Endometrium (tissue), 2 donors: Measurements from ENCODE around the gene NELFA.

Source experiments
- FAIRE-seq: peaks from 2 replicates; lab custom pipeline; 2012; peaks lifted over from hg19 to GRCh38; lab: Jason Lieb, UNC
- donor health status: control.
- donor health status: control.

NELFA gene

DNA sequence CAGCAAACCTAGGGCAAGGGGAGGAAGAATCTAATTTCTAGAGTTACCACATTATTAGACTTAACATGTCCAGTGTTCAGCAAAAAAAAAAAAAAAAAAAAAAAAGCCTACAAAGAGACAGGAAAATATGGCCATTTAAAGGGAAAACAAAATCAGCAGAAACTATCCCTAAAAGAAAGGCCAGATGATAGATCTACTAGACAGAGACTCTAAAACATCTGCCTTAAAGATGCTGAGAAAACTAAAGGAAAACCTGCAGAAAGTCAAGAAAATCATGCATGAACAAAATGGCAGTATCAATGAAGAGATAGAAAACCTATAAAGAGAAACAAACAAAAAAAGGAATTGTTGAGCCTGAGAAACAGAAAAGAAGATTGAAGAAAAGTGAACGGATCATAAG is 43.8 kb downstream of the NELFA start:
- FAIRE-seq = no peak

DNA sequence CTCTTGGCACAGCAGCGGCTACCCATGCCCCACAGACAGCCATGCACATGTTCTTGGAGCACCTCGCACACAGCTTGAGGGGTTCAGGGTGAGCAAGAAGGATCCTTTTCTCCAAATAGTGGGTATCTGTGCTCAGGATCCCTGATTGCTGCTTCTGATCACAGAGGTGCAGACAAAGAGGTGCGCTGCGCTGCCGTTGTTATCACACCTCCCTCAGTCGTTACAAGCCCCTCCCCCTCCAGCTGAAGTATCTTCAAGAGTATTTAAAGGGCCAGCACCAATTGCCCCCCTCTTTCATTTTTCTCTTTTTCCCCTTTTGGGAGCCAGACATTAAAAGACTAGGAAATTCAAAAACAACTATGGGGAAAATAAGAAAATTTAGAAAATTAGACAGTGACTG is 44.3 kb downstream of the NELFA start:
- no peak for FAIRE-seq

DNA sequence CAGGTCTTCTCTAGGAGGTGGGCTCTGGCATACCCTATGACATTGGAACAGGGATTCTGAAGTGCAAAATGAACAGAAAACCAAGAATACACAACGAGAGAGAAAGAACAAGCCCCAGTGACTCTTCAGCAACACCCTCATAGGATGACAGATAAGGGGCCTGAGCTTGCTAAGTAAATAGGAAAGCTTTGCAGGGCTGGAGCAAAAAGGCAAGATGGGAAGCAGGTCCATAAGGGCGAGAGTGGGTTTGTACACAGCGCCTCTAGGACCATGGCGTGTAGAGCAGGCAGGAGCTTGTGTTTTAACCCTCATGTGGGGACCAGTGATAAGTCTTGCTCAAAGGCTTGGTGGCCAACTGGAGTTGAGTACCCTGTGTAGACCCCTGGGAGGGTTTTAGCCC is 45.8 kb downstream of the NELFA start:
- no peak for FAIRE-seq

DNA sequence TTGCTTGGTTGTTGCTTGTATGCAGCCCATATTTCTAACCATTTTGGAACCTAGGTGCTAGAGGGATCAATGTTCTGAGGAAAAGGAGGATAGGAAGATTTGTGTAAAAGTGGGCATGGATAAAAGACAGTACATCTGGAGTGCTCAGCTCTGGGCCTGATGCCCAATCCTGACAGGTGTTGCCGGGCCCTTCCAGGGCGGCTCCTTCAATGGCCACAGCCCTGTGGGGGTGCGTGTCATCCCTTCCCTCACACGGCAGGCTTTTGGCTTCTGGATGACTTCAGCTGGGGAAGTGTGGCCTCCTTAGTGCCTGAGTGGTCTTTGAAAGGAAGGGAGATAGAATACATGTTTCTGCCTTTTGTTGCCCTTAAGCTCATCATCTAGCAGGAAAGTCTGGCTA is 47.2 kb downstream of the NELFA start:
- no peak for FAIRE-seq

DNA sequence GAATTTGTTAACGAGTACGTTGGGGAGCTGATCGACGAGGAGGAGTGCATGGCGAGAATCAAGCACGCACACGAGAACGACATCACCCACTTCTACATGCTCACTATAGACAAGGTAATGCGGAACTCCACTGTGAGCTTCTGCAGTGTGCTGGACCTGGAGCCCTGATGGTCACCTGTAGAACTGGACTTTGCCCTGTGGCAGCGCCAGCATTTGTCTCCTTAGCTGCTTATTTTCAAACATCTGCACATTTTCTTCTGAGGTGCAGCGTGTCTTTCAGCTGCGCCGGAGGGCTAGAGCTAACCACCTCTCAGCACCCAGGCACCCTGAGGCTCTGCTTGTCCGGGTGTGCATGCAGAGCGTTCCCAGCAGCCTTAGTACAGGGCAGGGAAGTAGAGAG is 47.7 kb downstream of the NELFA start:
- FAIRE-seq = no peak

DNA sequence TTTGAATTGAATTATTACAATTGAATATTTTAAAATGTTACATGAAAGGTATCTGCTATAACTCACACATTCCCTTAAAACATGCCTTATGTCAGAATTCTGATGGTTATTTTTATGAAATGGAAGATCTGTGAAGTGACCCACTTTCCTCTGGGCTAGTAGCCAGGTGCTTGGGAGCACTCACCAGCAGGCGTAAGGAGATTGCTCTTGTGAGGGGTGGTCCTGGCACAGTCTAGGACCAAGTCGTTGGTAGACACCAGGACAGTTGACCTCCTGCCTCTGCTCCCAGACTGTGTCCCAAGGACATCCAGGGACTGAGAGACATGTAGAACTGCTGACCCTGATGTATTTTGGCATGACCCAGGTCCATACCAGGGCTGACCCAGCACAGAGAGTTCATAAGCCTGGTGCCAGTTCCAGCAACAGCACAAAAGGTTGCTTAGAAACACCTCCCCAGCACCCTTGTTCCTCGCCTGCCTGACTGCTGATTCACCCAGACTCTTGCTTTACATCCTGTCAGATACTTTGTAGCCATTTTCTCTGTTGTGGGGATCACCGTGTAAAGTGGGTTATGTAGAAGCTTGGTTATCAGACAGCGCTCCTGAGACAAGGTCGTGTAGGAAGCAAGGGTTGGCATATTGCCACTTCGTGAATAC is 48.5 kb downstream of the NELFA start:
- FAIRE-seq = no peak

DNA sequence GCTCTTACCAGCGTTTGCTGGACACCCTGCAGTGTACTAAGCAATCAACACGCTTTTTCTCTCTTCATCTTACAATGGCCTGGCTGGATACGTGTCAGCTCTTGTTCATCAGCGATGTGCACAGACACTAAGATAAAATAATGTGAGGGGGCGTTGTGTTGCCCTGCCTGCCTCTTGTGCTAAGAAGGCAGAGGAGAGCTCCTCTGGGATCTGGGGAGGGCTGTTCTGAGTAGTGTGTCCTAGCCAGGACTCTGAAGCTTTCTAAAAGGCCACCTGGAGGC is 49.7 kb downstream of the NELFA start:
- no peak for FAIRE-seq

DNA sequence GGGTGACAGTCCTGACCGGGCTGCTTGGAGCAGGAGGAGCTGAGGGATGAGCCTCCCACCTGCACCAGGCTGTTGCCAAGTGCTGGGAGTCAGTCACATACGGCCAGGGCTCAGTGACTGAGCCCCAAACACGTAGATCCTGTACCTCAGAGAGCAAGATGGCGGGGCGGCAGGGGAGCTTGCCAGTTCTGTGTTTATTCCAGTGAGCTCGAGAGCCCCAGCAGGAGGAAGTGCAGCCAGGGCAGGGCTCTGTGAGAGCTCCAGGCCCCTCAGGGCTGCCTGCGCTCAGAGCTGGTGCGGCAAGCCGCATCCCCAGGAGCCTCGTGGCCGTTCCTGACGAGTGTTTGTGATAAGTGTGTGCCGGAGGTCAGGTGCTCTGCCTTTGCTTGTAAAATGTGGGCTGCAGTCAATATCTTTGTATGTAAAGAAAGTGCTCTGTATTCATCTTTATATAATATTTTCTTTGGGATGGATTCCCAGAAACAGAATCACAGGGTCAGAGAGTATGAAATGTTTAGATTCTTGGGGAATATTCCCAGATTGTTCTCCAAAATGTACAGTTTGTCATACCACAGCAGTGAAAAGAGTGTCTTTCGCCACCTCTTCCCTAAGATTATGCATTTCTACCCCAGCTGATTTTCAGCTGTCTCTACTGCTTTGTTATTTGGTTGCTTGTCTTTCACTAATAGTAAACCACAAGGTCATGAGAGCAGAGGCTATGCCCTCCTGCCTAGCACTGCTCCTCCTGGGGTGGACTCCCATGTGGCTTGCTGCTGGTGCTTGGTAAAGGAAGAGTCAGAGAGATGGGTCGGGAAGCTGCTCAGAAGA is 50.3 kb downstream of the NELFA start:
- no peak for FAIRE-seq

DNA sequence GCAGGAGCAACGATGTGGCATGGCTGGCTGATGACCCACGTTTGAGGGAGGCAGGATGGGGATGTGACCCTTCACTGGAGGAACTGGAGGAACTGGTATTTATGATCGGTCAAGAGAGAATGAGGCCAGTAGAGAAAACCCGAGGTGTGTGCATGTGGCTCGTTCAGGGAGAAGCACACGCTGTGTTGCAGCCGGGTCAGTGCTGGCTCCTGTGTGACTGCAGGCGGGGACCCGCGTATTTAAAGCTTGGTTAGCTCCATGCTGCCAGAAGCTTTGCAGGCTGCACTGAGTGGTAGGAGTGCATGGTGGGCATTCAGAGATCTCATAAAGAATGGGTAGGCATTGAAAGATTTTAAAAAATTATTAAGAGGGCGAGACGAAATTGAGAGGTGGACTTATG is 52.1 kb downstream of the NELFA start:
- no peak for FAIRE-seq

DNA sequence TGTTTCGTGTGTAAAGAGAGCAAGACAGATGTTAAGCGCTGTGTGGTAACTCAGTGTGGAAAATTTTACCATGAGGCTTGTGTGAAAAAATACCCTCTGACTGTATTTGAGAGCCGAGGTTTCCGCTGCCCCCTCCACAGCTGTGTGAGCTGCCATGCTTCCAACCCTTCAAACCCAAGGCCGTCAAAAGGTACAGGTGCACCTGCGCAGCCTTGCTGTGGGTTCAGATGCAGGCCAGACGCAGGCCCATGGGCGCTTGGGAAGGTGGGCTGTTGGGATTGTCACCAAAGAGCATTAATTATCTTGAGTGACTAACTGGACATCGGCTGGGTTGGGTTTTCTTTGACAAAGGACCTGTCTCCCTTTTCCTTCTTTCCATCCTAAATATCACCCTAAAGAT is 55.4 kb downstream of the NELFA start:
- no peak for FAIRE-seq

DNA sequence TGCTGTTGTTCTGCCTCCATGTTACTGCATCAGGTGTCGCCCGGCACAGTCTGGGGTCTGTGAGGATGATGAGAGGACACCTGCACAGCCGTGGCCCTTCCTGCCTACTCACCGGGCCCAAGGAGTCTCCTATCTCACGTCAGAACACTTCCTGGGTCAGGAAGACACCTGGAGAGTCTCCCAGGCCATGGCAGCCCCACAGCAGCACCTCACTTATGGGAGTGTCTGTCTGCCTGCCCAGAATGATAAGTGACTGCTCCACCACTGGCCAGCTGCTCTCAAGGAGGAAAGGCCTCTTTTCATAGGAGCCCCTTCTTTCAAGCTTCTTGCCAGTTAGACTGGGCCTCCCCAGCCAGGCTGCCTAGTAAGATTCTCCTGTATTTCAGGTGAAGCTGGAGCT is 56.1 kb downstream of the NELFA start:
- no peak for FAIRE-seq

DNA sequence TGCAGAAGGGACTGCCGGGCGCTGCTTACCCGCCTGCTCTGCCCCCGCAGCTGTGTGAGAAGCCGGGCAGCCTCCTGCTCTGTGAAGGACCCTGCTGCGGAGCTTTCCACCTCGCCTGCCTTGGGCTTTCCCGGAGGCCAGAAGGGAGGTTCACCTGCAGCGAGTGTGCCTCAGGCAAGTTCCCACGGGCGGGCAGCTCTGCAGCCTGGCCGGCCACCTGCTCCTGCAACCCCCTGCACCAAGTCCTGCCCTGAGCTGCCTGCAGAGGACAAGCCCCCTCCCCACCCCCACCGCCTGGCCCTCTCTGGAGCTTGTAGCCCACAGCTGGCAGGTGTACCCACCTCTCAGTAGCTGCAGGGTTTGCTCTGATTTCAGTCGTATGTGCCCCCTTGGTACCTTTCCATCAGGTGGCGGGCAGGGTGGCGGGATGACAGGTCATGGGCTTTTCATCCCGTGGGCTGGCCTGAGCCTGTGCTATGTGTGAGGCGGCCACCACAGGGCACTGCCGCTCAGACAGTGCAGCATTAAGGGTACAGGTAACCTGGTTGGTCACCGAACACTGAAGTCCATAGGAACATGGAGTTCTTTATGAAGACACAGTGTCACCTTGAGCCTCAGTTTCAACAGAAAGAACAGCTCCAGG is 56.6 kb downstream of the NELFA start:
- no peak for FAIRE-seq

DNA sequence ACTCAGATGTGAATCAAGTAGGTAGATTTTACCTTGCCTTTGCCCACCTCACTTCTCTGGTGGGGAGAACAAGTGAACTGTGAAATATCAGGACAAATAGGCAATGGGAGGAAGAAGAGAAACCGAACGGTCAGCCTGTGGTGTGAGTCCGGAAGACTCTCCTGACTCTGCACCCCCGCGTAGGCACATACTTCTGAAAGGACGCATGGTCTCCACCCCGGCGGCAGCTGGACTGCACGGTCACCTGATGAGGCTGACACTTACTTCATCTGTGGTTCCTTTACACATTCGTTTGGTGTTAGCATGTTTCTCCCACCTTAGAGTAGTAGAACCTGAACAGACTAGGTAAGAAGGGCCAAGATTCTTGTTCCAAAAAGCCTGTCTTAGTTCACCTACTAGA is 58.4 kb downstream of the NELFA start:
- no peak for FAIRE-seq

DNA sequence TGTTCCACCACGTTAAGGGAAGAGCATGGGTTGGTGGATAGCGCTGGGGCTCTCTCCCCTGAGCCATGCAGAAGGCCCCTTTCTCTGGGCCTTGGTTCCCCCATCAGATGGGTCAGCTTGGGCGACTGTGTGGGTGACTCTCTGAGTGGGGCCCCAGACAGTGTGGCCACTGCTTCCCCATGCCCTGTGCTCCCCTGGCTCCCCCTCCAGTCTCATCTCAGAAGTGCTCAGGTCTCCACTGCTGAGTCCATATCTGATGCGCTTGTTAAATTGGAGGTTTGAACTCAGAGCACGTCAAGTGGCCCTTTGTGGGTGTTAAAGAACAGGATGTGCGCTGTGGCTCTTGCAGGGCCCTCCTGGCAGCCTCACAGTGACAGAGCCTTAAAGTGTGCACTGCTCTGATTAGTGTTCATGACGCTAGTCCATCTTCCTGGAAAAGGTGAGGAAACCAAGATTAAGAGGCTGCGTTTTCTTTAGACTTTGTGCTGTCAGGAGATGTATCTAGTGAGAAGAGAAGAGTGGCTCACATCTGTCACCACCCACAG is 59.8 kb downstream of the NELFA start:
- FAIRE-seq = no peak

DNA sequence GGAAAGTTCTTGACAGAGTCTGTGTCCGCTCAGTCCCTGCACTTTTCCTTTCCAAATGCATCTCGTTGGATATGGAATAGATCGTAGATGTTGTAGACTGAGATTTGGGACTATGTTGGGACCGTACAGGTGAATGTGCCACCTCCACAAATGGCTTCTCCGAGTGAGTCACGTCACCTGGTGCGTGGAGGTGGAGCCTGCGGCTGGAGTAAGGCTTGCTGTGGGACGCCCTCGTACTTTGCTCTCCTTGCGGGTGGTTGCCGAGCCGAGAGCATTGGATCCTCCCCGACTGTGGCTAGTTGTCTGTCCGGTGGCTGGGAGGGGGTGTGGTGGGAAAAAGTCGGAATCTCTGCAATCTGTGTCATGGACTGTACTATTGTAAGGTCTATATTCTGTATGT is 60.5 kb downstream of the NELFA start:
- no peak for FAIRE-seq

DNA sequence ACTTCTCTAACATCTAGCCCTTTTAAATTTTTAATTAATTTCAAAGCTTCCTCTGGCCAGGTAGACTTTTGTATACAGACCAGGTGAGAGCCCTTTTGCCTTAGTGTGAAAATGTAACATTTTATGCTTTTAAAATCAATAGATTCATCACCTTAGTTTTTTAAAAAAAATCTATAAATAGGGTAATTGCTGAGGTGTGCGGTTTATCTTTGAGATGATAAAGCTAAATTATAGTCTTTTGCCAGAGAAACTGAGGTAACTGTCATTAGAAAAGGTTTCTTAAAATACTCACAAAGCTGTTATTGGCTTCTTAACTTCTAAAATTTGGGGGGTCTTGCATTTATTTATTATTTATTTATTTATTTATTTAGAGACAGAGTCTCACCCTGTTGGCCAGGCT is 62.9 kb downstream of the NELFA start:
- no peak for FAIRE-seq

DNA sequence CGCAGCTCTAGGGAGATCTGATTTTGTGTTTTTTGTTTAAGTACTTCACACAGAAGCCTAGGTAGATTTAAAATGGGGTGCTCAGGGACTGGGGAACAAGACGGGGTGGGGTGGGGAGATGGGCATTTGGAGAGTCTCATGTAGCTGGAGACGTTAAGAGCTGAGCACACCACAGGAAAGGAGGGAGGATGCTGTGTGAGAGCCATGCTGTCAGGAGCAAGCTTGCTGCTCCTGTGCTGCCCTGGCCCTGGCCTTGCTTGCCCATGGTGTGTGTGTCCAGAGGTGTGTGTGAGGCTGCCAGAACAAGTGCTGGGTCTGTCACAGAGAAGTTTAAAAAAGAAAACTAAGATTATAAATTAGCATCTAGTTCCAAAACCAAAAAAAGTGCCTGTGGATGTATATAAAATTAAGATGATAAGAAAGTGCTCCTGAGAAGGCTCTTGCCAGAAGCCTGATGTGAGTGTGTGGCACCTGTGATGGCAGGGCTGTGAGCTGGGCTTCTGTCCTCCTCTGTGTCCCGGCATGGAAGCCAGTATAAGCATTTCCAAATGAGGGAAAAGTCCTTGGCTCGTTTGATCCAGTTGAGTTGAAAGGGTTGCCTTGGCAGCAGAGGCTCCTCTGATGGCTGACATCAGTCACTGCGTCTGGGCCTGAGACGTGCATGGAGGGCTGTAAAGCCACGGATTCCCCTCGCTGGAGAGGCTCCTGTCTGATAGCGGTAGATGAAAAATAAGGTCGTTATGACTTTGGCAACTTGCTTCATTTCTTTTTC is 63.5 kb downstream of the NELFA start:
- FAIRE-seq = no peak

DNA sequence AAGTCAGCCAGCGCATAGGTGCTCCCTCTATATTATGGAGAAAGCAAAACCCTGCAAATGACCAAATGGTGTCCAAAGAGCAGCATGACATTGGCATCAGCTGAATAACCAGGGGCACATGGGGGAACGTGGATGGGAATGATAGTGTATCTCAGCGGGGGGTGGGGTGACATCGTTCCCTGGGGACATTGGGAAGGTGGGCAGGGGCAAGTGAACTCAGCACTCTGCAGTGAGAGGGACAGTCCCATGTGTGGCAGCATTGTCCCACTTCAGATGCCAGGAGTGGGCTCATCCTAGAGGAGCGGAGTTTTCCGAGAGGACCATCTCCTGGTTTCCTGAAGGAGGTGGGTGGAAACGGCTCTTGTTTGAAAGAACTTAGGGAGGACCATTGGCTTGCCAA is 64.8 kb downstream of the NELFA start:
- no peak for FAIRE-seq

DNA sequence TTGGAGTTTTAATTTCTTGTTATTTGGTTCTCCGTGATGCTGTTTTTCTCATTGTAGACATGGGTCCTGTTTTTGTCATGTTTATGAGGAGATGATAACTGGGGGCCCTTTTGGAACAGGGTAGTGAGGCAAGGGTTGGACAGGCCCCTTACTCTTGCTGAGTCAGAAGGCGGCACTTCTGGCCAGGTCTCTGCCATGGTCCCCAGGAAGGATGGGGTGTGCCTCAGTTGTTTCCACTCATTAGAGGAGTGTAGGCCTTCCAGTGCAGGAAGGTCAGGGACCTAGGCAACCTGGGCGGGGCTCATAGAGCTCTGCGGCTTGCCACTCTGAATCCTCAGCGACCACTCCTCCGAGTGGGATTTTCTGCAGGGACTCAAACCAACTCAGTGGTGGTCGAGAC is 68.2 kb downstream of the NELFA start:
- no peak for FAIRE-seq

DNA sequence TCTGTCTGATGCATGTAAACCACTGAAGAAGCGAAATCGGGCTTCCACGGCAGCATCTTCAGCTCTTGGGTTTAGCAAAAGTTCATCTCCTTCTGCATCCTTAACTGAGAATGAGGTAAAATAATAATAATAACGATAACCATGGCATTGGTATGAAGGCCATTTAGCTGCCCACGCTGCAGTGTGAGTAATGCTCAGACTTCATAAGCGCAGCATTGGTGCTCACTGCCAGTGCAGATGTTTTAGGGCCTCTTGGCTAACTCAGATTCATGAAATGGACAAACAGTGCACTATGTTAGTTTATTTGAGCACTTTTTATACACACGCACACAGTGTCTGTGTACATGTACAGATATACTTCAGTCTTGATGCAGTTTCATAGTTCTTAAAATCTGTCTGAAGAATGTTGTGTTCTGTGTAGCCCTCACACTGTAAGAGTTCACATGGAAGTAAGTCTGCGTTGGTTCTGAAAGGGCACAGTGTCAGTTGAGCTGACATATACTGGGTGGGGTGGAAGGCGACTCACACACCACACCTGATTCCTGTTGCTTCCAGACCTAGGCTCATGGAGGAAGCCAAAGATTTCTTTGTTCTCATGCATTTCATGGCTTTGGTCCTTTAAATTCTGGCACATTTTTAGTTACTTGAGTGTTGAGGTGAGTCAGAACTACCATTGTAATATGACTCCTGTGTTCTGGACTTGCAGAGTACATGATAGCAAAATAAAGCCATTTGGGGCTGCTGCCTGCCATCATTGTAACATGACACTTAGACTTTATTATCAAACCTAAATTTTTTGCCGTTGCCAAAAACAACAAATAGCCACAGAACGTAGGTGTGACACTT is 68.9 kb downstream of the NELFA start:
- no peak for FAIRE-seq

DNA sequence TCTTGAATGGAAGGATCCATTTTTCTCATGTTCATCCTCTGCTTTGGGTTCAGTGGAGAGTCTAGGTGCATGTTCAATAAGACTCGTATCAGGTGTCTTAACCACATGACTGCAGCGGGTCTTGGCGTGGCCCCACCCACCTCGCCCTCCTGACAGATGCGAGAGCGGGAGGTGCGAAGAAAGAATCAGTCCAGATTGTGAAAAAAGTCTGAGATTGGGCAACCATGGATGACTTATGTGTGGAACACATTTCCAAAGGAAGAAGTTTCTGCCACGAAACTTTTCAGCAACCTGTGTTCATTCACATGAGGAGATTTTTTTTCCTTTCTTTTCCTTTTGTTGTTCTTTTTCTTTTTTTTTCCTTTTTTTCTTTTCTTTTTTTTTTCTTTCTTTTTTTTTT is 70.7 kb downstream of the NELFA start:
- FAIRE-seq = no peak

DNA sequence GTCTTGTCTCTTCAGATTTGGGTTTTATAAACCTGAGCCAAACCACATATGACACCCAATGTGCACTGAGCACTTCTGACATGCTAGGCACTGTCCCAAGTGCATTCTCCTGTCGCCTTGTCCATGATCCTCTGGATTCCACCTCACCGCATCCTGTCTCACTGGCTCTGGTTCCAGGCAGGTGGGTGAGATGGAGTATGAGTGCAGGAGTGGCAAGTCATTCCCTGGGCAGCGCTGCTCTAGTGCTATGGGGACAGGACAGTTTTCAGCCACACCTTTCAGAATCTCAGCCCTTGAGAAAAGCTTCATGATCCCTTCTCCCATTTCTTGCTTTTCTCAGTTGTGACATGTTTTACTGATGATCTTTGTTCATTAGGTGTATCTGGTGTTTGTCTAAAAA is 71.2 kb downstream of the NELFA start:
- FAIRE-seq = no peak
